A549 treated with DMSO at 1 μM for 4 hours (cell line): ENCODE results near the gene AGMAT. TPM values are rescaled to one million over a fixed set of nuclear protein-coding genes. Genes with fewer than 3 reads are reported as not detected.

ENCODE experiments used
- total RNA-seq: library from RNA; stranded (reverse); fragments of 200-300 nt; extraction: Qiagen RNA extraction; gene quantifications from 5 replicates; pipeline ENCODE4 v1.2.3, GENCODE V29; 2022; ENCODE audit warnings: low read depth

The AGMAT gene
- 5.7 to 8.6 TPM (median 7.8 TPM) in 5 replicates for total RNA-seq

GRCh38 chr1:15584489-15585363, at the start of gene AGMAT:
Gene AGMAT, minus strand, starts transcription at chr1:15585051. Its CDS starts 84 bp downstream, at chr1:15584967.

GRCh38 chr1:15617173-15618076, 32.6 kb upstream of the AGMAT start, which contains the start of gene DDI2:
Gene DDI2, plus strand, starts transcription at chr1:15617458. Its CDS starts 213 bp downstream, at chr1:15617671.

GRCh38 chr1:15526490-15527339, 58.1 kb downstream of the AGMAT start, which contains the start of gene DNAJC16:
Gene DNAJC16, plus strand, starts transcription at chr1:15526848. Its CDS starts 2,258 bp downstream, at chr1:15529106.

DNA sequence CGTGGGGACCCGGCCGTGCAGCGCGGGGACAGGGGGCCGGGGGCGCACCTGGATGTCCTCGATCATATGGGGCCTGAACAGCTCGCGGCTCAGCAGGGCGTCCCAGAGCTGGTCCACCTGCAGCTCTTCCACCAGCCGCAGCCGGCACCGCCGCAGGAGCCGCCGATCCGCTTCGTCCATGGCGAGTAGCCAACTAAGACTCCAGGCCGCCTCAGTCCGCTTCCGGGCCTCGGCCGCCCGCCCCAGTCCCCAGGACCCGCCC, 60.9 kb downstream of the AGMAT start, which contains the start of gene CASP9:
TSS of gene CASP9 (minus strand) at position 195 of the 262 bp plus-strand sequence. CDS start at position 180, 15 bp downstream.

Other genes with a start within 250 kb of the AGMAT start
- gene EFHD2, start 175.2 kb downstream of the AGMAT start, total RNA-seq, result 174 to 251 TPM (median 232 TPM) in 5 replicates
- 0.93 to 1.5 TPM (median 1.1 TPM) in 5 replicates for gene CTRC, start 146.6 kb downstream of the AGMAT start, total RNA-seq
- gene CELA2A, start 128.3 kb downstream of the AGMAT start, total RNA-seq, result not detected in 5 replicates
- gene CELA2B, start 108.9 kb downstream of the AGMAT start, total RNA-seq, result not detected in 5 replicates
- gene CASP9, start 60.8 kb downstream of the AGMAT start, total RNA-seq, result 5.4 to 6.7 TPM (median 6.3 TPM) in 5 replicates
- 4.9 to 5.7 TPM (median 5.7 TPM) in 5 replicates for gene DNAJC16, start 58.2 kb downstream of the AGMAT start, total RNA-seq
- 8.6 to 12.5 TPM (median 10.6 TPM) in 5 replicates for gene DDI2, start 32.4 kb upstream of the AGMAT start, total RNA-seq
- 26.1 to 32.0 TPM (median 28.2 TPM) in 5 replicates for gene PLEKHM2, start 99.3 kb upstream of the AGMAT start, total RNA-seq
- gene SLC25A34, start 151.2 kb upstream of the AGMAT start, total RNA-seq, result 0.13 to 0.40 TPM (median 0.21 TPM) in 5 replicates
- not detected in 5 replicates for gene TMEM82, start 157.4 kb upstream of the AGMAT start, total RNA-seq
- gene FBLIM1, start 173.7 kb upstream of the AGMAT start, total RNA-seq, result 19.5 to 24.3 TPM (median 23.4 TPM) in 5 replicates
- gene UQCRHL, start 222.6 kb upstream of the AGMAT start, total RNA-seq, result 5.7 to 8.0 TPM (median 6.9 TPM) in 5 replicates